ENCODE data around the gene DNAL4. TPM values are rescaled to one million over a fixed set of nuclear protein-coding genes. Genes with fewer than 3 reads are reported as not detected.

DNAL4 gene
- polyA plus RNA-seq, 1 experiment = 29.9 TPM

GRCh38 chr22:38761202-38762162 lies 32.5 kb downstream of the DNAL4 start:
- TF ChIP-seq, protein P1, sequence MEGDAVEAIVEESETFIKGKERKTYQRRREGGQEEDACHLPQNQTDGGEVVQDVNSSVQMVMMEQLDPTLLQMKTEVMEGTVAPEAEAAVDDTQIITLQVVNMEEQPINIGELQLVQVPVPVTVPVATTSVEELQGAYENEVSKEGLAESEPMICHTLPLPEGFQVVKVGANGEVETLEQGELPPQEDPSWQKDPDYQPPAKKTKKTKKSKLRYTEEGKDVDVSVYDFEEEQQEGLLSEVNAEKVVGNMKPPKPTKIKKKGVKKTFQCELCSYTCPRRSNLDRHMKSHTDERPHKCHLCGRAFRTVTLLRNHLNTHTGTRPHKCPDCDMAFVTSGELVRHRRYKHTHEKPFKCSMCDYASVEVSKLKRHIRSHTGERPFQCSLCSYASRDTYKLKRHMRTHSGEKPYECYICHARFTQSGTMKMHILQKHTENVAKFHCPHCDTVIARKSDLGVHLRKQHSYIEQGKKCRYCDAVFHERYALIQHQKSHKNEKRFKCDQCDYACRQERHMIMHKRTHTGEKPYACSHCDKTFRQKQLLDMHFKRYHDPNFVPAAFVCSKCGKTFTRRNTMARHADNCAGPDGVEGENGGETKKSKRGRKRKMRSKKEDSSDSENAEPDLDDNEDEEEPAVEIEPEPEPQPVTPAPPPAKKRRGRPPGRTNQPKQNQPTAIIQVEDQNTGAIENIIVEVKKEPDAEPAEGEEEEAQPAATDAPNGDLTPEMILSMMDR (IDR thresholded peaks at IDR 0.05; ENCODE audit: insufficient read depth, low read depth, low read length) = no peak
- H3K36me3 ChIP-seq (ENCODE audit: control insufficient read depth, insufficient read depth, low read length) = no peaks in the 10 kb centered on the region
- CTCF ChIA-PET = interaction anchor here (0.9 to 3.8 kb wide), 3 partner anchors 7 to 109 kb away, joined by 3 to 39 read pairs (median 3); no protein-coding TSS in a partner anchor
- H3K4me3 ChIP-seq (ENCODE audit: low read depth, low read length) = no peak overlapping the region
- no peak for DNase-seq (ENCODE audit: low read depth)
- H3K27me3 ChIP-seq (ENCODE audit: control insufficient read depth, insufficient read depth, low read length) = no peaks in the 10 kb centered on the region
- POLR2A ChIA-PET = interaction anchor here (0.5 kb wide), 1 partner anchor 80 kb away, joined by 3 read pairs; the partner anchor contains the start of gene TOMM22

DNA sequence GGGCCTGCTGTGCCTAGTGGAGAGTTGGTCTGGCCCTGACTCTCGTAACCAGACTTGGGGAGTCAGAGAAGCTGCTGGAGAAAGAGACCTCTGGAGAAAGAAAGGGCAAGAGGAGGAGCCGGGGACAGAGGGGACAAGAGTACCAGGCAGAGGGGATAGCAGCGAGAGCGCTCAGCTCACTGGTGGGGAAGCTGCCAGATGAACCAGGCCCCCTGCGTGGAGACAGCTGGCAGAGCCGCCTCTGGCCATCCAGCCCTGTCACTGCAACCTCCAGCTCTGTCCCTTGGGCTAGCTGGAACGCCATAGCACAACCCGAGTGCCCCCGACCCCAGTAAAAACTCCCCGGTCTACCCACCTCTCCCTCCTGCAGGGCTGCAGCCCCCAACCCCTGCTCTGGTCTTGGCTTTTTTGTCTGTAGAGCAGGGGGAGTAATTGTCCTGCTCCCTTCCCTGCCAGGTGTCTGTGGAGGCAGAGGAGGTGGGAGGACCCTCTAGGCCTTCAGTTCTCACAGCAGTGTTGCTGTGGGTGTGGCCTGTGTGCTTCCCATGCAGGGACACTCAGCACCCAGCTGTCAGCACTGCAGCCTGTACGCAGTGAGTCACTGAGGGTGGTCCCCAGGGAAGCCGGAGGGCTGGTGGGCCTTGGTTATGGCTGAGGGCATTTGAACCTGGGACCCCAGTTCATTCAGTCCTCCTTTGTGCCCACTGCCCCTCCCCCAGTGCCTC lies 33.3 kb downstream of the DNAL4 start:
- CTCF ChIA-PET = interaction anchor here (1.1 to 3.8 kb wide), 2 partner anchors 8 to 110 kb away, joined by 3 to 39 read pairs; no protein-coding TSS in a partner anchor
- TF ChIP-seq, protein P1 (IDR thresholded peaks at IDR 0.05; ENCODE audit: insufficient read depth, low read depth, low read length) = no peak
- POLR2A ChIA-PET = no interaction called here
- no peak for DNase-seq (ENCODE audit: low read depth)
- H3K36me3 ChIP-seq (ENCODE audit: control insufficient read depth, insufficient read depth, low read length) = no peaks in the 10 kb centered on the region
- no peak overlapping the region for H3K4me3 ChIP-seq (ENCODE audit: low read depth, low read length)
- H3K27me3 ChIP-seq (ENCODE audit: control insufficient read depth, insufficient read depth, low read length) = no peaks in the 10 kb centered on the region

- TF ChIP-seq, protein P1 (IDR thresholded peaks at IDR 0.05; ENCODE audit: insufficient read depth, low read depth, low read length) = no peak
- ChIA-PET CTCF (interaction anchor here (1.2 to 3.8 kb wide), 2 partner anchors 10 to 111 kb away, joined by 3 to 39 read pairs; no protein-coding TSS in a partner anchor), POLR2A (no interaction called here)
- no peak overlapping the region for H3K4me3 ChIP-seq (ENCODE audit: low read depth, low read length)
- no peaks in the 10 kb centered on the region for H3K27me3 ChIP-seq (ENCODE audit: control insufficient read depth, insufficient read depth, low read length)
- H3K36me3 ChIP-seq (ENCODE audit: control insufficient read depth, insufficient read depth, low read length) = no peaks in the 10 kb centered on the region
- no peak for DNase-seq (ENCODE audit: low read depth)
These were observed 34.9 kb downstream of the DNAL4 start for GRCh38 chr22:38759005-38759404.

DNA sequence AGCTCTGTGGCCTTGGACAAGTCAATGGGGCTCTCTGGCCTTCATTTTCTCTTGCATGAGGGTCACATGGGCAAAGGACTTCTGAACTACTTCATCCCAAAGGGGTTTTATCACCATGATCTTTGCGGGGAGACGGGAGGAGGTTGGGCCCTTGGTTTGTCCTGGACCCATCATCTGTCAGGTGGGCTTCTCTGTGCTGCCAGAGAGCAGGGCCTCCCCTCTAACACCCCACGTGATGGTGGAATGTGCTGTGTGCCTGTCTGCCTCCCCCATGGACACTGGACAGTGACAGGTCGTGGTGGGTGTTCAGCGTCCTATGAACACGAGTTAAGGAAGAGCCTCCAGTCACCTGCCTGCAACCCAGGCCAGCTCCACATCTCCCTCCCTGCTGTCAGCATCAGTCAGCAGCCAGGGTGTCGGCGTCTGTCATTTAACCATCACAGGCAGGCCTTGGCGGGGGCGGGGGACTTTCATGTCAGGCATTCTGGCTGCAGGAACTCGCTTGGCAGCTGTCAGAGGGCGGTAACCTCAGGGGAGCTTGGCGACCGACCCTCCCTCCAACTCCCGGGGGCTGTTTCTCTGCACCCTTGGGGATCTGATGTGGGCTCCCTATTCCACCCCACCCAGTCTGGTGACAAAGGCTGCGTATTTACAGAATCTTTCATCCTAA lies 35.5 kb downstream of the DNAL4 start:
- no peaks in the 10 kb centered on the region for H3K27me3 ChIP-seq (ENCODE audit: control insufficient read depth, insufficient read depth, low read length)
- H3K36me3 ChIP-seq (ENCODE audit: control insufficient read depth, insufficient read depth, low read length) = no peaks in the 10 kb centered on the region
- TF ChIP-seq, protein P1 (IDR thresholded peaks at IDR 0.05; ENCODE audit: insufficient read depth, low read depth, low read length) = no peak
- DNase-seq (ENCODE audit: low read depth) = no peak
- POLR2A ChIA-PET = no interaction called here
- no peak overlapping the region for H3K4me3 ChIP-seq (ENCODE audit: low read depth, low read length)
- CTCF ChIA-PET = interaction anchor here (0.7 to 3.8 kb wide), 4 partner anchors 8 to 111 kb away, joined by 3 to 39 read pairs (median 10); no protein-coding TSS in a partner anchor

Measured in BJ (cell line).